ENCODE data around the gene DENND1B. TPM values are rescaled to one million over a fixed set of nuclear protein-coding genes. Genes with fewer than 3 reads are reported as not detected.

Gene DENND1B
- total and polyA plus RNA-seq, 2 donors (not counting 1 experiment from before 2014, with no cell fraction given) = 5.5 to 8.4 TPM

DNA sequence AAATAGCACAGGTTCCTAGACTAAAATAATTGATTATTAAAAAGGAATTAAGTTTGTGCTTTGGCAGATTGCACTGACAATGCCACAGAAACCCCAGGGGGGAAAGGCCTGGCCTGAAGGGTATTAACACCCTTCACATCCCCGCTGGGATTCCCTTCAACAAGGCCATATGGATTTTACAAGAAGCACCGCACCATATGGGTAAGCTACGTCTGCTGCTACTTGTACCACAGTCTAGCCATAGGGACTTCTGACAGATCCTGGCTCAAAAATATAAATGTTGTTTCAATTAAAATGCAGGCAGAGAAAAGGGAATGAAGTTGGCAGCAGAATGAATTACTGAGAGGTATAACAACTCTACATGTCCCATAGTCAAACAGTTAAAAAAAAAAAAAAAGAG, 101.0 kb downstream of the DENND1B start:
- no peaks in the 10 kb centered on the region for H3K4me1 ChIP-seq (ENCODE audit: control insufficient read depth, extremely low read depth, insufficient read depth, low read length)
- H3K4me2 ChIP-seq (ENCODE audit: extremely low read depth, insufficient read depth, low read length) = no peak overlapping the region
- H3K27me3 ChIP-seq (ENCODE audit: control insufficient read depth, insufficient read depth, low read length) = no peaks in the 10 kb centered on the region

GRCh38 chr1:197673292-197673691, 102.0 kb downstream of the DENND1B start:
- Histone ChIP-seq H3K27ac (ENCODE audit: insufficient read depth, low read length) (no peak overlapping the region), H3K4me2 (ENCODE audit: extremely low read depth, insufficient read depth, low read length) (no peak overlapping the region)

More for the DNA sequence above, 101.0 kb downstream of the DENND1B start:
- Histone ChIP-seq H3K9ac (ENCODE audit: insufficient read depth, low read length) (no peak overlapping the region), H3K4me3 (replicated peaks in 1 of 4; ENCODE audit: control extremely low read depth in 1 of 4, insufficient read depth in 1 of 4, low read depth in 3 of 4, low read length in 4 of 4) (no peak overlapping the region), H3K79me2 (ENCODE audit: control insufficient read depth, insufficient read depth, low read length) (no peaks in the 10 kb centered on the region), H2AFZ (ENCODE audit: low read length) (no peak overlapping the region), H3K36me3 (ENCODE audit: control insufficient read depth, insufficient read depth, low read length) (no peaks in the 10 kb centered on the region), H3K9me3 (ENCODE audit: control insufficient read depth, insufficient read depth, low read depth, low read length) (no peaks in the 10 kb centered on the region), H3K27ac (ENCODE audit: insufficient read depth, low read length) (no peak overlapping the region), H4K20me1 (ENCODE audit: control insufficient read depth, extremely low read depth, insufficient read depth, low read length) (no peaks in the 10 kb centered on the region)
- no peak for DNase-seq (ENCODE audit: low read depth in 2 of 2)
- TF ChIP-seq EZH2 (IDR thresholded peaks at IDR 0.05; ENCODE audit: low read length, missing control alignments) = no peak
- TF ChIP-seq, protein P1, sequence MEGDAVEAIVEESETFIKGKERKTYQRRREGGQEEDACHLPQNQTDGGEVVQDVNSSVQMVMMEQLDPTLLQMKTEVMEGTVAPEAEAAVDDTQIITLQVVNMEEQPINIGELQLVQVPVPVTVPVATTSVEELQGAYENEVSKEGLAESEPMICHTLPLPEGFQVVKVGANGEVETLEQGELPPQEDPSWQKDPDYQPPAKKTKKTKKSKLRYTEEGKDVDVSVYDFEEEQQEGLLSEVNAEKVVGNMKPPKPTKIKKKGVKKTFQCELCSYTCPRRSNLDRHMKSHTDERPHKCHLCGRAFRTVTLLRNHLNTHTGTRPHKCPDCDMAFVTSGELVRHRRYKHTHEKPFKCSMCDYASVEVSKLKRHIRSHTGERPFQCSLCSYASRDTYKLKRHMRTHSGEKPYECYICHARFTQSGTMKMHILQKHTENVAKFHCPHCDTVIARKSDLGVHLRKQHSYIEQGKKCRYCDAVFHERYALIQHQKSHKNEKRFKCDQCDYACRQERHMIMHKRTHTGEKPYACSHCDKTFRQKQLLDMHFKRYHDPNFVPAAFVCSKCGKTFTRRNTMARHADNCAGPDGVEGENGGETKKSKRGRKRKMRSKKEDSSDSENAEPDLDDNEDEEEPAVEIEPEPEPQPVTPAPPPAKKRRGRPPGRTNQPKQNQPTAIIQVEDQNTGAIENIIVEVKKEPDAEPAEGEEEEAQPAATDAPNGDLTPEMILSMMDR (conservative IDR thresholded peaks at IDR 0.05 in 1 of 2, IDR thresholded peaks at IDR 0.05 in 1 of 2; ENCODE audit: low read depth in 1 of 2, low read length in 2 of 2) = no peak

GRCh38 chr1:197672347-197672746, 102.9 kb downstream of the DENND1B start:
- no peaks in the 10 kb centered on the region for H3K27me3 ChIP-seq (ENCODE audit: control insufficient read depth, insufficient read depth, low read length)
- DNase-seq (ENCODE audit: low read depth in 2 of 2) = no peak
- H3K4me1 ChIP-seq (ENCODE audit: control insufficient read depth, extremely low read depth, insufficient read depth, low read length) = no peaks in the 10 kb centered on the region
- no peaks in the 10 kb centered on the region for H3K79me2 ChIP-seq (ENCODE audit: control insufficient read depth, insufficient read depth, low read length)
- H4K20me1 ChIP-seq (ENCODE audit: control insufficient read depth, extremely low read depth, insufficient read depth, low read length) = no peaks in the 10 kb centered on the region
- no peaks in the 10 kb centered on the region for H3K9me3 ChIP-seq (ENCODE audit: control insufficient read depth, insufficient read depth, low read depth, low read length)
- H3K4me2 ChIP-seq (ENCODE audit: extremely low read depth, insufficient read depth, low read length) = no peak overlapping the region
- H3K9ac ChIP-seq (ENCODE audit: insufficient read depth, low read length) = no peak overlapping the region
- no peak overlapping the region for H3K4me3 ChIP-seq (replicated peaks in 1 of 4; ENCODE audit: control extremely low read depth in 1 of 4, insufficient read depth in 1 of 4, low read depth in 3 of 4, low read length in 4 of 4)
- no peak for TF ChIP-seq EZH2 (IDR thresholded peaks at IDR 0.05; ENCODE audit: low read length, missing control alignments)
- TF ChIP-seq, protein P1 (conservative IDR thresholded peaks at IDR 0.05 in 1 of 2, IDR thresholded peaks at IDR 0.05 in 1 of 2; ENCODE audit: low read depth in 1 of 2, low read length in 2 of 2) = no peak
- no peaks in the 10 kb centered on the region for H3K36me3 ChIP-seq (ENCODE audit: control insufficient read depth, insufficient read depth, low read length)
- no peak overlapping the region for H3K27ac ChIP-seq (ENCODE audit: insufficient read depth, low read length)
- H2AFZ ChIP-seq (ENCODE audit: low read length) = no peak overlapping the region

More at GRCh38 chr1:197673292-197673691, 102.0 kb downstream of the DENND1B start:
- no peaks in the 10 kb centered on the region for H3K36me3 ChIP-seq (ENCODE audit: control insufficient read depth, insufficient read depth, low read length)
- H3K4me1 ChIP-seq (ENCODE audit: control insufficient read depth, extremely low read depth, insufficient read depth, low read length) = no peaks in the 10 kb centered on the region
- no peaks in the 10 kb centered on the region for H3K27me3 ChIP-seq (ENCODE audit: control insufficient read depth, insufficient read depth, low read length)
- no peak for TF ChIP-seq EZH2 (IDR thresholded peaks at IDR 0.05; ENCODE audit: low read length, missing control alignments)
- TF ChIP-seq, protein P1 (conservative IDR thresholded peaks at IDR 0.05 in 1 of 2, IDR thresholded peaks at IDR 0.05 in 1 of 2; ENCODE audit: low read depth in 1 of 2, low read length in 2 of 2) = no peak
- H3K9ac ChIP-seq (ENCODE audit: insufficient read depth, low read length) = no peak overlapping the region
- H4K20me1 ChIP-seq (ENCODE audit: control insufficient read depth, extremely low read depth, insufficient read depth, low read length) = no peaks in the 10 kb centered on the region
- H3K9me3 ChIP-seq (ENCODE audit: control insufficient read depth, insufficient read depth, low read depth, low read length) = no peaks in the 10 kb centered on the region
- H2AFZ ChIP-seq (ENCODE audit: low read length) = no peak overlapping the region
- no peaks in the 10 kb centered on the region for H3K79me2 ChIP-seq (ENCODE audit: control insufficient read depth, insufficient read depth, low read length)
- no peak for DNase-seq (ENCODE audit: low read depth in 2 of 2)
- no peak overlapping the region for H3K4me3 ChIP-seq (replicated peaks in 1 of 4; ENCODE audit: control extremely low read depth in 1 of 4, insufficient read depth in 1 of 4, low read depth in 3 of 4, low read length in 4 of 4)

Data from fibroblast of lung (primary cell).